MM.1S (cell line): ENCODE data around the gene CCDC157.

ENCODE experiments used
- DNase-seq: peaks from one replicate; pipeline ENCODE4 v3.0.0-alpha.2; 2015
- H2AFZ ChIP-seq: fragments of 300-600 bp; sonication (generic); 2 replicates; pipeline ENCODE4 v1.6.0; 2016; ENCODE audit warnings: antibody characterized with exemption, low read length
- H3F3A ChIP-seq: fragments of 300-600 bp; sonication (generic); 2 replicates; pipeline ENCODE4 v1.6.1; 2016; ENCODE audit warnings: mild to moderate bottlenecking, antibody characterized with exemption, low read length, moderate library complexity, mixed read lengths; ENCODE audit not compliant: insufficient read depth
- H3K27ac ChIP-seq: fragments of 300-600 bp; sonication (generic); 2 replicates; pipeline ENCODE4 v1.5.1; 2016; ENCODE audit warnings: mild to moderate bottlenecking, low read length
- H3K27me3 ChIP-seq: fragments of 300-600 bp; sonication (generic); replicated peaks from 2 replicates; pipeline ENCODE4 v1.6.0; 2016; ENCODE audit warnings: low read length; ENCODE audit not compliant: insufficient read depth
- H3K36me3 ChIP-seq: fragments of 300-600 bp; sonication (generic); replicated peaks from 2 replicates; pipeline ENCODE4 v1.6.1; 2016; ENCODE audit warnings: mild to moderate bottlenecking, low read length, mixed read lengths; ENCODE audit not compliant: insufficient read depth
- H3K4me1 ChIP-seq: fragments of 300-600 bp; sonication (generic); 2 replicates; pipeline ENCODE4 v1.6.1; 2016; ENCODE audit warnings: low read length, mixed read lengths
- H3K4me2 ChIP-seq: fragments of 300-600 bp; sonication (generic); 2 replicates; pipeline ENCODE4 v1.6.0; 2016; ENCODE audit warnings: low read depth, low read length
- H3K4me3 ChIP-seq: fragments of 300-600 bp; sonication (generic); 2 replicates; pipeline ENCODE4 v1.5.1; 2016; ENCODE audit warnings: low read length, mixed read lengths
- H3K79me2 ChIP-seq: fragments of 300-600 bp; sonication (generic); 2 replicates; pipeline ENCODE4 v1.6.1; 2016; ENCODE audit warnings: mixed run types, low read length, mixed read lengths
- H3K9ac ChIP-seq: fragments of 300-600 bp; sonication (generic); 2 replicates; pipeline ENCODE4 v1.6.1; 2016; ENCODE audit warnings: low read length, mixed read lengths
- H3K9me2 ChIP-seq: fragments of 300-600 bp; sonication (generic); replicated peaks from 2 replicates; pipeline ENCODE4 v1.6.1; 2016; ENCODE audit warnings: mild to moderate bottlenecking, low read length, mixed read lengths; ENCODE audit not compliant: insufficient read depth
- H3K9me3 ChIP-seq: fragments of 300-600 bp; sonication (generic); replicated peaks from 2 replicates; pipeline ENCODE4 v1.6.1; 2016; ENCODE audit warnings: mild to moderate bottlenecking, low read length, mixed read lengths; ENCODE audit not compliant: insufficient read depth
- H4K20me1 ChIP-seq: fragments of 300-600 bp; sonication (generic); 2 replicates; pipeline ENCODE4 v1.6.1; 2016; ENCODE audit warnings: mild to moderate bottlenecking, low read length, moderate library complexity, mixed read lengths; ENCODE audit not compliant: insufficient read depth
- EZH2 ChIP-seq: fragments of 300-600 bp; sonication (generic); optimal IDR thresholded peaks from 2 replicates; pipeline ENCODE3; 2017; ENCODE audit warnings: low read depth, mild to moderate bottlenecking, antibody characterized with exemption, low read length, mixed read lengths
- EZH2phosphoT487 ChIP-seq: fragments of 300-600 bp; sonication (generic); IDR thresholded peaks from 2 replicates; pipeline ENCODE4 v1.6.1; 2018; ENCODE audit warnings: antibody characterized with exemption, low read length
- TF ChIP-seq, protein P1 (sequence below): fragments of 300-600 bp; sonication (generic); IDR thresholded peaks from 2 replicates; pipeline ENCODE4 v1.5.1; 2016; ENCODE audit warnings: antibody characterized with exemption, low read length, mixed read lengths

The CCDC157 gene

DNA sequence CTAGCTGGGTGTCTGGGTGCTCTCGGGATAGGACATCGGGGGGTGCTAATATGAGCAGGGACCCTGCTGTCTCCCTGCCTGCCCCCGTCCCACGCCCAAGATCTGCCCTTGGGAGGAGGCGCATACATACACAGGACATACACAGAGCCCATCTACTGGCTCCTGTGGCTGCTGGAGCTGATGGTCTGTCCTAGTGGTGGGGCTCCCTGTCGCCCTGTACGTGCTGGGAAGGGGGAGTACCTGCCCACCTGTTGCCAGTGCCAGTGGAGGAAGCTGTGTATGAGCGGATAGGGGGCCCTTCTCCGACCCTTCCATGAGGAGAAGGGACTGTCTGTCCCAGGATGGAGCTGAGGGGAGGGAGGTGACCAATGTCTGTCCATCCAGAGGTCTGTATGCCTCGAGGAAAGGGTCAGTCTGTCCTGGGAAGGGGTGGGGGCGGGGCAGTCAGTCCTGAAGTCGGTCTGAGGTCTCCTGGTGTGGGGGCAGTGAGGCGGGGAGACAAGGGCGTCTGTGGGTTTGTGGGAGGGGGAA, 31.0 kb upstream of the CCDC157 start:
- Histone ChIP-seq H3K9me2 (no peaks in the 10 kb centered on the region), H3K36me3 (no peaks in the 10 kb centered on the region), H3K27me3 (no peaks in the 10 kb centered on the region), H3K4me2 (peak overlapping the region; percentile 91), H3K9ac (peak overlapping the region; percentile 70; the same call in 1 of the 2 replicates), H3K4me1 (peaks cover 32% of the 10 kb centered on the region), H4K20me1 (no peaks in the 10 kb centered on the region), H3K9me3 (no peaks in the 10 kb centered on the region), H3K79me2 (peaks cover 35% of the 10 kb centered on the region), H3K27ac (no peak overlapping the region), H3K4me3 (peak overlapping the region; percentile 93), H3F3A (peaks cover 15% of the 10 kb centered on the region), H2AFZ (no peak overlapping the region)
- TF ChIP-seq EZH2: no peak
- TF ChIP-seq, protein P1, sequence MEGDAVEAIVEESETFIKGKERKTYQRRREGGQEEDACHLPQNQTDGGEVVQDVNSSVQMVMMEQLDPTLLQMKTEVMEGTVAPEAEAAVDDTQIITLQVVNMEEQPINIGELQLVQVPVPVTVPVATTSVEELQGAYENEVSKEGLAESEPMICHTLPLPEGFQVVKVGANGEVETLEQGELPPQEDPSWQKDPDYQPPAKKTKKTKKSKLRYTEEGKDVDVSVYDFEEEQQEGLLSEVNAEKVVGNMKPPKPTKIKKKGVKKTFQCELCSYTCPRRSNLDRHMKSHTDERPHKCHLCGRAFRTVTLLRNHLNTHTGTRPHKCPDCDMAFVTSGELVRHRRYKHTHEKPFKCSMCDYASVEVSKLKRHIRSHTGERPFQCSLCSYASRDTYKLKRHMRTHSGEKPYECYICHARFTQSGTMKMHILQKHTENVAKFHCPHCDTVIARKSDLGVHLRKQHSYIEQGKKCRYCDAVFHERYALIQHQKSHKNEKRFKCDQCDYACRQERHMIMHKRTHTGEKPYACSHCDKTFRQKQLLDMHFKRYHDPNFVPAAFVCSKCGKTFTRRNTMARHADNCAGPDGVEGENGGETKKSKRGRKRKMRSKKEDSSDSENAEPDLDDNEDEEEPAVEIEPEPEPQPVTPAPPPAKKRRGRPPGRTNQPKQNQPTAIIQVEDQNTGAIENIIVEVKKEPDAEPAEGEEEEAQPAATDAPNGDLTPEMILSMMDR: no peak
- TF ChIP-seq EZH2phosphoT487: no peak
- DNase-seq: no peak

DNA sequence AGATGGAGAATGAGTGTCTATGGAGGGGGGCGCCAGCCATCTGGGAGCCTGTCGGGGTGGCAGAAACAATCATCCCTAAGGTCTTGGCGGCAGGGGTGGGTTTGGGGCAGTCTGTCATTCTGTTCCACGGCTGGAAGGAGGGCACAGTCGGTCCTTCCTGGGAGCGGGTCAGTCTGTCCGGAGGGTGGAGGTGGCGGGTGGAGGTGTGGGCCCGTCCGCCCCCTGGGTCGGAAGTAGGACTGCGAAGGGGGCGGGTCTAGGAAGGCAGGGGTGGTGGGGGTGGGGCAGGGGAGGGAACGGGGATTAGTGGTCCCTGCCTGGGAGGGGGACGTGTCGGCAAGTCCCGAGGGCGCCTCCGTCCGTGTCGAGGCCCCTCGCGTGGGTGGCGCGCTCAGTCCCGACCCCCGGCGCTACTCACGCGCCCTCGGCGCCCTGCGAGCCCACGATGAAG, 30.5 kb upstream of the CCDC157 start:
- peaks cover 15% of the 10 kb centered on the region for H3F3A ChIP-seq
- H3K4me2 ChIP-seq: peak overlapping the region; percentile 91
- H3K4me3 ChIP-seq: peak overlapping the region; percentile 93
- peak overlapping the region; percentile 84 for H2AFZ ChIP-seq
- peaks cover 32% of the 10 kb centered on the region for H3K4me1 ChIP-seq
- H3K9ac ChIP-seq: peak overlapping the region; percentile 70; the same call in 1 of the 2 replicates
- H4K20me1 ChIP-seq: no peaks in the 10 kb centered on the region
- TF ChIP-seq EZH2phosphoT487: no peak
- TF ChIP-seq, protein P1: no peak
- TF ChIP-seq EZH2: no peak
- H3K36me3 ChIP-seq: no peaks in the 10 kb centered on the region
- H3K9me3 ChIP-seq: no peaks in the 10 kb centered on the region
- no peaks in the 10 kb centered on the region for H3K27me3 ChIP-seq
- no peaks in the 10 kb centered on the region for H3K9me2 ChIP-seq
- no peak for DNase-seq
- no peak overlapping the region for H3K27ac ChIP-seq
- peaks cover 30% of the 10 kb centered on the region for H3K79me2 ChIP-seq

DNA sequence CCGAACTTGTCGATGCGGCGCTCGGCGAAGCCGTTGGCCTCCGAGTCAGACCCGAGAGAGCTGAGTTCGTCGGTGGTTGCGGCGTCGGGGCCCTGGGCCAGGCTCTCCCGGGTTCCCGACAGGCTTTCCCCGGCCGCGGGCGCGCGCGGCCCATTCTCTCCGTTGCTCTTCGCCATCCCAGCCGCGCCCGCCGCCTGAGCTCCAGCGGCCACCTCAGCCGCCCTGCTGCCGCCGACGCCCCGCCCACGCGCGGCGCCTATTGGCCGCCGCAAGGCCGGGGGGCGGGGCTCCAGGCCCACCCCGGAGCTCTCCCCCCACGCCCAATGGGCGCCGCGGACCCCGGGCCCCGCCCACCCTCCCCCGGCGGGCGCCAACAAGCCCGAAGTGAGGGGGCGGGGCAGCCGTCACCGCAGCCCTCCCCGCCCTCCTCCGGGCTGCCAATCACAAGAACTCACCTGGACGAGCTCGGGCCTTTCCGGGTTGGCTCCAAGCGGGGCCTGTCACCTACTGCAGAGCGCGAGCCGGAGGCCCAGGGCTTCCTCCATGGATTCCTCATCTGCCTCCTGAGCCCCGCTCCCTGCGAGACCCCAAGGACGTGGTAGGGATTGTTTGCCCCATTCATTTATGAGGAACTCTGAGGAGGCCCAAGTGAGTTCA, 30.0 kb upstream of the CCDC157 start, which contains the start of gene TBC1D10A:
Gene TBC1D10A, minus strand, starts transcription at position 236 of the 657 bp plus-strand sequence. Its CDS starts 60 bp downstream, at position 176.
- TF ChIP-seq EZH2 (no peak), EZH2phosphoT487 (no peak)
- TF ChIP-seq, protein P1: no peak
- Histone ChIP-seq H3K9me3 (no peaks in the 10 kb centered on the region), H3K4me1 (peaks cover 32% of the 10 kb centered on the region), H3K4me2 (peak within 1 kb of the TSS; percentile 91), H4K20me1 (no peaks in the 10 kb centered on the region), H3F3A (peaks cover 15% of the 10 kb centered on the region), H2AFZ (peak within 1 kb of the TSS; percentile 84), H3K27ac (peak within 1 kb of the TSS; percentile 49; the same call in 1 of the 2 replicates), H3K4me3 (peak within 1 kb of the TSS; percentile 93), H3K36me3 (no peaks in the 10 kb centered on the region), H3K9ac (peak within 1 kb of the TSS; percentile 81), H3K79me2 (peaks cover 26% of the 10 kb centered on the region), H3K9me2 (no peaks in the 10 kb centered on the region), H3K27me3 (no peaks in the 10 kb centered on the region)
- peak; percentile 95 for DNase-seq
